ENCODE data around the gene TEX22. TPM values are rescaled to one million over a fixed set of nuclear protein-coding genes. Genes with fewer than 3 reads are reported as not detected.

TEX22 gene
- total RNA-seq, 1 donor from 2014 or later = 5.7 TPM

GRCh38 chr14:105439710-105440553, 41.6 kb downstream of the TEX22 start:
- Mint-ChIP-seq H3K9me3 (no peaks in the 10 kb centered on the region), H3K36me3 (ENCODE audit: low read depth) (peaks cover 20% of the 10 kb centered on the region), H3K4me1 (peaks cover 15% of the 10 kb centered on the region), H3K27me3 (no peaks in the 10 kb centered on the region), H3K27ac (no peak overlapping the region), H3K4me3 (no peak overlapping the region)
- no peak for TF ChIP-seq CTCF (IDR thresholded peaks at IDR 0.05)
- intact Hi-C loops (cut with micrococcal nuclease) = no loop called here
- no peak for ATAC-seq (ENCODE audit: low read depth)
- no peak for DNase-seq
- ChIA-PET CTCF (no interaction called here), POLR2A (interaction anchor here (0.6 kb wide), 1 partner anchor 10 kb away, joined by 5 read pairs; no protein-coding TSS in a partner anchor)

GRCh38 chr14:105440554-105440900, 42.2 kb downstream of the TEX22 start:
- Mint-ChIP-seq H3K36me3 (ENCODE audit: low read depth) (peaks cover 20% of the 10 kb centered on the region), H3K4me1 (peaks cover 11% of the 10 kb centered on the region), H3K27me3 (no peaks in the 10 kb centered on the region), H3K4me3 (no peak overlapping the region), H3K9me3 (no peaks in the 10 kb centered on the region), H3K27ac (no peak overlapping the region)
- no peak for ATAC-seq (ENCODE audit: low read depth)
- no peak for DNase-seq
- POLR2A ChIA-PET = no interaction called here
- no peak for TF ChIP-seq CTCF (IDR thresholded peaks at IDR 0.05)
- intact Hi-C loops (cut with micrococcal nuclease) = no loop called here
- CTCF ChIA-PET = no interaction called here

- Mint-ChIP-seq H3K36me3 (ENCODE audit: low read depth) (peaks cover 20% of the 10 kb centered on the region), H3K9me3 (no peaks in the 10 kb centered on the region), H3K4me3 (no peak overlapping the region), H3K27ac (no peak overlapping the region), H3K27me3 (no peaks in the 10 kb centered on the region), H3K4me1 (peaks cover 7% of the 10 kb centered on the region)
- ChIA-PET POLR2A (interaction anchor here (0.6 kb wide), 1 partner anchor 12 kb away, joined by 6 read pairs; no protein-coding TSS in a partner anchor), CTCF (no interaction called here)
- intact Hi-C loops (cut with micrococcal nuclease) = no loop called here
- DNase-seq = no peak
- no peak for TF ChIP-seq CTCF (IDR thresholded peaks at IDR 0.05)
- no peak for ATAC-seq (ENCODE audit: low read depth)
These were observed 42.7 kb downstream of the TEX22 start for GRCh38 chr14:105440992-105441391.

- ChIA-PET CTCF (no interaction called here), POLR2A (interaction anchor here (0.6 kb wide), 1 partner anchor 161 kb away, joined by 3 read pairs; no protein-coding TSS in a partner anchor)
- H3K27me3 Mint-ChIP-seq = no peaks in the 10 kb centered on the region
- no peaks in the 10 kb centered on the region for H3K9me3 Mint-ChIP-seq
- no peak for ATAC-seq (ENCODE audit: low read depth)
- DNase-seq = no peak
- no peak overlapping the region for H3K4me3 Mint-ChIP-seq
- no peak overlapping the region for H3K27ac Mint-ChIP-seq
- intact Hi-C loops (cut with micrococcal nuclease) = no loop called here
- no peak for TF ChIP-seq CTCF (IDR thresholded peaks at IDR 0.05)
- H3K4me1 Mint-ChIP-seq = no peaks in the 10 kb centered on the region
- H3K36me3 Mint-ChIP-seq (ENCODE audit: low read depth) = peaks cover 20% of the 10 kb centered on the region
These were observed 43.8 kb downstream of the TEX22 start for GRCh38 chr14:105442125-105442524.

- Mint-ChIP-seq H3K27ac (no peak overlapping the region), H3K36me3 (ENCODE audit: low read depth) (peaks cover 20% of the 10 kb centered on the region), H3K27me3 (no peaks in the 10 kb centered on the region), H3K9me3 (no peaks in the 10 kb centered on the region), H3K4me1 (no peaks in the 10 kb centered on the region), H3K4me3 (no peak overlapping the region)
- no peak for DNase-seq
- no peak for TF ChIP-seq CTCF (IDR thresholded peaks at IDR 0.05)
- ChIA-PET POLR2A (no interaction called here), CTCF (no interaction called here)
- no peak for ATAC-seq (ENCODE audit: low read depth)
- intact Hi-C loops (cut with micrococcal nuclease) = no loop called here
These were observed 44.5 kb downstream of the TEX22 start for GRCh38 chr14:105442834-105443233.
